OCI-LY1 (cell line): Measurements from ENCODE around the gene WFDC2.

ENCODE experiments used
- H2AFZ ChIP-seq: fragments of 200-600 bp; sonication (generic), shearing (Covaris generic); 2 replicates; pipeline ENCODE4 v1.6.0; 2014; ENCODE audit warnings: antibody characterized with exemption, mild to moderate bottlenecking, low read length
- H3F3A ChIP-seq: fragments of 200-600 bp; sonication (generic), shearing (Covaris generic); 2 replicates; pipeline ENCODE4 v1.6.0; 2014; ENCODE audit warnings: mild to moderate bottlenecking, antibody characterized with exemption, low read length, moderate library complexity; ENCODE audit not compliant: insufficient read depth
- H3K27ac ChIP-seq: fragments of 200-600 bp; sonication (generic); 2 replicates; pipeline ENCODE4 v1.5.1; 2014; ENCODE audit warnings: low read length, mixed run types, mild to moderate bottlenecking, low read depth; ENCODE audit not compliant: poor library complexity, severe bottlenecking
- H3K27me3 ChIP-seq: fragments of 200-600 bp; sonication (generic); 2 replicates; pipeline ENCODE4 v1.6.0; 2014; ENCODE audit warnings: antibody characterized with exemption, mild to moderate bottlenecking, low read length, moderate library complexity; ENCODE audit not compliant: insufficient read depth
- H3K36me3 ChIP-seq: fragments of 200-600 bp; sonication (generic); 2 replicates; pipeline ENCODE4 v1.6.1; 2014; ENCODE audit warnings: mild to moderate bottlenecking, antibody characterized with exemption, low read length, moderate library complexity, mixed read lengths; ENCODE audit not compliant: insufficient read depth
- H3K4me1 ChIP-seq: fragments of 200-600 bp; sonication (generic); 2 replicates; pipeline ENCODE4 v1.5.1; 2014; ENCODE audit warnings: mild to moderate bottlenecking, low read length, moderate library complexity; ENCODE audit not compliant: insufficient read depth, severe bottlenecking
- H3K4me2 ChIP-seq: fragments of 200-600 bp; sonication (generic), shearing (Covaris generic); 2 replicates; pipeline ENCODE4 v1.6.1; 2014; ENCODE audit warnings: low read length
- H3K4me3 ChIP-seq: fragments of 200-600 bp; sonication (generic); 2 replicates; pipeline ENCODE4 v1.5.1; 2014; ENCODE audit warnings: low read length, low read depth, mild to moderate bottlenecking, mixed read lengths; ENCODE audit not compliant: poor library complexity, severe bottlenecking
- H3K79me2 ChIP-seq: fragments of 200-600 bp; shearing (Covaris generic); 2 replicates; pipeline ENCODE4 v1.6.1; 2016; ENCODE audit warnings: mixed run types, low read length, mixed read lengths; ENCODE audit not compliant: insufficient read depth
- H3K9ac ChIP-seq: fragments of 200-600 bp; sonication (generic), shearing (Covaris generic); 2 replicates; pipeline ENCODE4 v1.6.1; 2014; ENCODE audit warnings: mild to moderate bottlenecking, low read length, mixed read lengths
- H3K9me2 ChIP-seq: fragments of 200-600 bp; sonication (generic), shearing (Covaris generic); 2 replicates; pipeline ENCODE4 v1.6.1; 2014; ENCODE audit warnings: low read depth, mild to moderate bottlenecking, low read length, mixed read lengths
- H3K9me3 ChIP-seq: fragments of 200-600 bp; shearing (Covaris generic); 2 replicates; pipeline ENCODE4 v1.6.1; 2014; ENCODE audit warnings: low read length, mixed read lengths
- H4K20me1 ChIP-seq: fragments of 200-600 bp; sonication (generic), shearing (Covaris generic); 2 replicates; pipeline ENCODE4 v1.6.0; 2016; ENCODE audit warnings: mild to moderate bottlenecking, low read length; ENCODE audit not compliant: insufficient read depth
- EZH2 ChIP-seq: fragments of 200-600 bp; sonication (generic), shearing (Covaris generic); IDR thresholded peaks from 2 replicates; pipeline ENCODE4 v1.8.0; 2017; ENCODE audit warnings: borderline replicate concordance, mixed run types, mild to moderate bottlenecking, antibody characterized with exemption, low read length, moderate library complexity, mixed read lengths
- TF ChIP-seq, protein P1 (sequence below): fragments of 200-600 bp; sonication (generic), shearing (Covaris generic); IDR thresholded peaks from 2 replicates; pipeline ENCODE4 v1.5.1; 2017; ENCODE audit warnings: mild to moderate bottlenecking, antibody characterized with exemption, low read length, moderate library complexity, mixed read lengths

WFDC2 gene

GRCh38 chr20:45496166-45496565, 26.6 kb downstream of the WFDC2 start:
- Histone ChIP-seq H3K36me3 (no peaks in the 10 kb centered on the region), H3K27me3 (no peaks in the 10 kb centered on the region), H3K4me2 (no peak overlapping the region), H4K20me1 (no peaks in the 10 kb centered on the region), H3K27ac (no peak overlapping the region), H3K79me2 (no peaks in the 10 kb centered on the region), H2AFZ (no peak overlapping the region), H3K9me3 (no peaks in the 10 kb centered on the region), H3F3A (no peaks in the 10 kb centered on the region), H3K9me2 (no peaks in the 10 kb centered on the region), H3K4me1 (no peaks in the 10 kb centered on the region), H3K4me3 (no peak overlapping the region), H3K9ac (no peak overlapping the region)
- TF ChIP-seq, protein P1, sequence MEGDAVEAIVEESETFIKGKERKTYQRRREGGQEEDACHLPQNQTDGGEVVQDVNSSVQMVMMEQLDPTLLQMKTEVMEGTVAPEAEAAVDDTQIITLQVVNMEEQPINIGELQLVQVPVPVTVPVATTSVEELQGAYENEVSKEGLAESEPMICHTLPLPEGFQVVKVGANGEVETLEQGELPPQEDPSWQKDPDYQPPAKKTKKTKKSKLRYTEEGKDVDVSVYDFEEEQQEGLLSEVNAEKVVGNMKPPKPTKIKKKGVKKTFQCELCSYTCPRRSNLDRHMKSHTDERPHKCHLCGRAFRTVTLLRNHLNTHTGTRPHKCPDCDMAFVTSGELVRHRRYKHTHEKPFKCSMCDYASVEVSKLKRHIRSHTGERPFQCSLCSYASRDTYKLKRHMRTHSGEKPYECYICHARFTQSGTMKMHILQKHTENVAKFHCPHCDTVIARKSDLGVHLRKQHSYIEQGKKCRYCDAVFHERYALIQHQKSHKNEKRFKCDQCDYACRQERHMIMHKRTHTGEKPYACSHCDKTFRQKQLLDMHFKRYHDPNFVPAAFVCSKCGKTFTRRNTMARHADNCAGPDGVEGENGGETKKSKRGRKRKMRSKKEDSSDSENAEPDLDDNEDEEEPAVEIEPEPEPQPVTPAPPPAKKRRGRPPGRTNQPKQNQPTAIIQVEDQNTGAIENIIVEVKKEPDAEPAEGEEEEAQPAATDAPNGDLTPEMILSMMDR = no peak
- no peak for TF ChIP-seq EZH2

DNA sequence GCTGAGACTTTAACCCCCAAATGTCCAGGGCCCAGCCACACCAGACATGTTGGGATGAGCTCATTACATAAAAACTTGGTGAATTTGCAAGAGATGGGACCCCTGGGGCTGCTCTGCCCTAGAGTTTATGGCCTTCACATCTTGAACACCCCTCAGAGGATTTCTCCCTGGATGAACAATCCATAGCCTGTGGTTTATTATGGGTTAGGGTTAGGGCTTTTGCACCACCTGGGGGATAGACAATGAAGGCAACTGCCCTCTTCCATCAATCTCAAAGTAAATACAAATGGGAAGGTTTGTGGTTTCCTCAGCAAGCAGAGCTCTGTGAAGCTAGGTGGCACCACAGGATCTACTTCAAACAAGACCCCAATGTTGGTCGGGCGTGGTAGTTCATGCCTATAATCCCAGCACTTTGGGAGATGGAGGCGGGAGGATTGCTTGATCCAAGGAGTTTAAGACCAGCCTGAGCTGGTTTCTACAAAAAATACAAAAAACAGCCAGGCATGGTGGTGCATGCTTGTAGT, 28.5 kb downstream of the WFDC2 start:
- Histone ChIP-seq H3K9ac (no peak overlapping the region), H4K20me1 (no peaks in the 10 kb centered on the region), H3K9me2 (no peaks in the 10 kb centered on the region), H2AFZ (no peak overlapping the region), H3K4me2 (no peak overlapping the region), H3K9me3 (no peaks in the 10 kb centered on the region), H3F3A (no peaks in the 10 kb centered on the region), H3K4me1 (no peaks in the 10 kb centered on the region), H3K27me3 (no peaks in the 10 kb centered on the region), H3K27ac (no peak overlapping the region), H3K79me2 (no peaks in the 10 kb centered on the region), H3K36me3 (no peaks in the 10 kb centered on the region), H3K4me3 (no peak overlapping the region)
- TF ChIP-seq, protein P1 = no peak
- TF ChIP-seq EZH2 = no peak

DNA sequence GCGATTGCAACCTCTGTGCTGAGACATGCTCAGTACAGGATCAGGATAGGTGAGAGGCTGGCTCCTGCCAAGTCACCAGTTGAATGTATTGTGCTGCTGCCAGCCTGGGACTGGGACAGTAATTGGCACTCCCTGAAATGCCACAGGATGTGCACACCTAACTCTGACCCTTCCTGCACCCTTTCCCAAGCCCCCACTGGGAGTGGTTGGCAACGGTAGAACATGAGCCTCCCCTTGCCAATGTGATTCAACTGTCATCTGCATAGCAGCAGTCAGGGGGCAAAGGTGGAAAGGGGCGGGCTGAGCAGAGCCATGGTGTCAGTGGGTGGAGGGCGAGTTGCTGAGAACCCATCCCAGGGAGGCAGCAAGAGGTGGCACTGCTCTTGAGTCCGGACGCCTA, 30.5 kb downstream of the WFDC2 start:
- Histone ChIP-seq H3K9me2 (no peaks in the 10 kb centered on the region), H3K4me1 (no peaks in the 10 kb centered on the region), H3K4me2 (no peak overlapping the region), H3K36me3 (no peaks in the 10 kb centered on the region), H4K20me1 (no peaks in the 10 kb centered on the region), H3K27me3 (no peaks in the 10 kb centered on the region), H3K9ac (no peak overlapping the region), H3K27ac (no peak overlapping the region), H3K4me3 (no peak overlapping the region), H2AFZ (no peak overlapping the region), H3K9me3 (no peaks in the 10 kb centered on the region), H3K79me2 (no peaks in the 10 kb centered on the region), H3F3A (no peaks in the 10 kb centered on the region)
- TF ChIP-seq, protein P1 = no peak
